HepG2 (cell line): ENCODE measurements around the gene CDNF. TPM values are rescaled to one million over a fixed set of nuclear protein-coding genes. Genes with fewer than 3 reads are reported as not detected.

Experiments
- HDAC2 ChIP-seq: sonication (generic); formaldehyde crosslinking; IDR thresholded peaks from 2 replicates; pipeline ENCODE4 v1.4.0; 2020; ENCODE audit warnings: missing genetic modification reagents
- KIAA2018 ChIP-seq: sonication (generic); formaldehyde crosslinking; IDR thresholded peaks from 2 replicates; pipeline ENCODE4 v1.5.0; 2020; ENCODE audit warnings: mild to moderate bottlenecking, missing genetic modification reagents, borderline replicate concordance
- U2AF1 ChIP-seq: fragments of 200-400 bp; formaldehyde crosslinking; optimal IDR thresholded peaks from 2 replicates; pipeline ENCODE3; 2017; ENCODE audit warnings: mild to moderate bottlenecking, low read depth, low read length
- ZIK1 ChIP-seq: sonication (generic); formaldehyde crosslinking; IDR thresholded peaks from 2 replicates; pipeline ENCODE4 v1.5.0; 2020; ENCODE audit warnings: mild to moderate bottlenecking, low read depth, missing genetic modification reagents, borderline replicate concordance
- ZNF30 ChIP-seq: sonication (generic); formaldehyde crosslinking; IDR thresholded peaks from 2 replicates; pipeline ENCODE4 v1.5.0; 2020; ENCODE audit warnings: mild to moderate bottlenecking, missing genetic modification reagents
- ZNF576 ChIP-seq: sonication (generic); formaldehyde crosslinking; IDR thresholded peaks from 2 replicates; pipeline ENCODE4 v1.4.0; 2020; ENCODE audit warnings: mild to moderate bottlenecking, missing genetic modification reagents
- polyA plus RNA-seq, 8 experiments: library from polyadenylated mRNA; depleted of rRNA in 3 of 8; stranded (reverse) in 7 of 8; unstranded in 1 of 8; fragments of >200 nt; fragmentation: Illumina TruSeq in 4 of 8; extraction: Trizol in 4 of 8; gene quantifications; 2 replicates each; pipeline versions ENCODE4 v1.2.1 to v1.2.3, GENCODE V29; 2011 to 2016; ENCODE audit warnings: low read depth in 4 of 8, missing spikeins in 1 of 8, mixed read lengths in 1 of 8; ENCODE audit not compliant: insufficient read depth in 1 of 8
- total RNA-seq, 5 experiments: library from RNA; depleted of rRNA; stranded (reverse); fragments of >200 nt; fragmentation: Illumina TruSeq; extraction: Trizol; gene quantifications; 2 replicates each; pipeline ENCODE4 v1.2.3, GENCODE V29; 2016; ENCODE audit warnings: low read depth in 1 of 5

CDNF gene
- total and polyA plus RNA-seq, 2 of the 13 experiments (the other 11 are each of a cell fraction or from before 2014, with no cell fraction given) = 0.29 to 0.33 TPM

GRCh38 chr10:14833106-14833505, 4.7 kb downstream of the CDNF start (continued):
- TF ChIP-seq KIAA2018 (no peak), HDAC2 (CRISPR knock-in tag) (no peak), ZNF576 (CRISPR knock-in tag) (no peak), U2AF1 (no peak), ZIK1 (CRISPR knock-in tag) (no peak), ZNF30 (CRISPR knock-in tag) (no peak)
